Activated T-helper 2 cell treated with anti-CD3 and anti-CD28 coated beads, Interferon-gamma antibody, Interleukin-2, Interleukin-4, amounts not matched to agents 10 μg/mL and 5 μg/mL and 100 μg/mL, durations not matched to agents 14 hours and 24 hours and 36 hours (primary cell): ENCODE data around the gene PCNX4. TPM values are rescaled to one million over a fixed set of nuclear protein-coding genes. Genes with fewer than 3 reads are reported as not detected.
"Not testable (repeated sequence)": the region's sequence is repeated elsewhere in the genome, so short reads cannot be mapped to it uniquely, and the experiment has no call there.

Experiments used
- DNase-seq: peaks from one replicate; pipeline ENCODE4 v3.0.0; 2021; ENCODE audit warnings: low spot score
- H3K27ac Mint-ChIP-seq: one replicate; pipeline ENCODE4 v1.8.0; 2021; ENCODE audit warnings: mixed read lengths
- H3K27me3 Mint-ChIP-seq: one replicate; pipeline ENCODE4 v1.8.0; 2021; ENCODE audit warnings: low read depth, mixed read lengths
- H3K36me3 Mint-ChIP-seq: one replicate; pipeline ENCODE4 v1.8.0; 2021; ENCODE audit warnings: low read depth, mixed read lengths
- H3K4me1 Mint-ChIP-seq: one replicate; pipeline ENCODE4 v1.8.0; 2021; ENCODE audit warnings: low read depth, mixed read lengths
- H3K4me3 Mint-ChIP-seq: one replicate; pipeline ENCODE4 v1.8.0; 2021; ENCODE audit warnings: low read depth, mild to moderate bottlenecking, moderate library complexity, mixed read lengths
- H3K9me3 Mint-ChIP-seq: one replicate; pipeline ENCODE4 v1.8.0; 2021; ENCODE audit warnings: mixed read lengths
- intact Hi-C: fragments of 100-400 bp; cut with micrococcal nuclease; formaldehyde crosslinking; loops from one replicate; pipeline ENCODE4 v1.15.1; 2023
- total RNA-seq: library from RNA; stranded (reverse); gene quantifications from 2 replicates; pipeline ENCODE4 v1.2.3, GENCODE V29; 2022

The PCNX4 gene
- total RNA-seq, 1 donor from 2014 or later, result 38.8 TPM

DNA sequence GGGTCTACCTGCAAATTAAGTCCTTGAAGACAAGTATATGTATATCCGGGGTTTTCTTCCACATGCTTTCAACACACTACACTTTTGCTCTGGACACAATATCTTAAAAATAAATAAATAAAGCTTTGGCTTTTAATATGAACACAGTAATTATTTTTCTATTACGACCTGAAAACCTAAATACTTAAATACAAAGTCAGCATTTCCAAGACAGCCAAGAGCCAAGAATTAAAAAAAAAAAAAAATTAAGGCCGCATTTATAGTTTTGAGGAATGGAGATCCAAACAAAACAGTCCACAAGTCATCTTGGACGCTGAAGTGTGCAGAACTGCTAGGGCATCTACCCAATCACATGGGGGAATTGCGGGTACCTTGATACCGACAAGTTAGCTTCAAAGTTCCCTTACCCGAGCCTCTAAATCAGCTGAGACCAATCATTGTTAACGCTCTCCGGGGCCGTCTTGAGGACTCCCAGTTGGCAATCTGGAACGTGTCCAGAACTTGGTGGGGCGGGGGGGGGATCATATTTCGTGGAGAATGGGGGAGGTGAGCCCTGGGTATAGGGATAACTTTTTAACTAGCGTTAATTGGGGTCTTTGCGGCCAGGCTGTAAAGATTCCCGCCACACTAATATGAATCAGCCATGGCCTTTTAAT, 731 bp upstream of the PCNX4 start:
- Mint-ChIP-seq H3K27ac (peak overlapping the region; percentile 99), H3K27me3 (peaks cover 1% of the 10 kb centered on the region), H3K36me3 (peaks cover 25% of the 10 kb centered on the region), H3K4me3 (peak overlapping the region; percentile 98), H3K9me3 (no peaks in the 10 kb centered on the region), H3K4me1 (peaks cover 30% of the 10 kb centered on the region)
- no peak for DNase-seq
- intact Hi-C loops, result loop anchor here (1.0 to 10.0 kb wide), 5 partner anchors 94 to 606 kb away; partner anchors contain the start of genes JKAMP and L3HYPDH

DNA sequence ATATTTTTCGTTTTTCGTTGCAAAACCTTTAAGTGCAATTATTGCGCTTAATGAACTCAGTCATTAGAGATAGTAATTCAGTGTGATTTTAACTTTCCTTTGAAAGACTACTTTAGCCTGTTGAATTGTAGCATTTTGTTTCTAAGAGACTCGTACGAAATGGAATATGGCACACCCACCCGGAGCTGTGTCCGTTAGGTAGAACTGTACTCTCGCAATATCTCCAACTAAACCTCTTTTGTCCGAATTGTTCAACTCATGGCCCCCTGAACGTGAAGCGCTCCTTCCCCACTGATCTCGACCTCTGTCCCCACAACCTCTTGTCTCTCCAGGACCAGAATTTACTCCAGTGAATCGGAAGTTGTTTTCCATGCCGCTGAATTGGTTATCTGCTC, 800 bp downstream of the PCNX4 start:
- Mint-ChIP-seq H3K27ac (peak overlapping the region; percentile 99), H3K4me3 (peak overlapping the region; percentile 98), H3K4me1 (peaks cover 31% of the 10 kb centered on the region), H3K9me3 (no peaks in the 10 kb centered on the region), H3K36me3 (peaks cover 32% of the 10 kb centered on the region), H3K27me3 (no peaks in the 10 kb centered on the region)
- DNase-seq, result no peak
- intact Hi-C loops, result loop anchor here (1.0 to 10.0 kb wide), 4 partner anchors 72 to 608 kb away; partner anchors contain the start of genes JKAMP and L3HYPDH

DNA sequence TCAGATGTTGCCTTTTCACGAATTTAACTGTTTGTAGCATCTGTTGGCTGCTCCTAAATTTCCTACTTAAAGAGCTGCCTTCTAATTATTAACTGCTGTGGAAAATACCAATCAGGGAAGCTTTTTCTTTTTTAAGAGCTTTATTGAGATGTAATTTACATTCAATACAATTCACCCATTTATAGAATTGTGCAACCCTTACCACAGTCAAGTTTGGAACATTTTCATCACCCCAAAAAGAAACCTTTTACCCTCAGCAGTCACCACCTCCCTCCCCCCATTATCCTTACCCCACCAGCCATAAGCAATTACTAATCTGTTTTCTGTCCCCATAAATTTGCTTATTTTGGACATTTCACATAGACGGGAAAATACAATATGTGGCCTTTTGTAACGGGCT, 1.4 kb downstream of the PCNX4 start:
- Mint-ChIP-seq H3K27ac (peak overlapping the region; percentile 99), H3K27me3 (no peaks in the 10 kb centered on the region), H3K36me3 (peaks cover 37% of the 10 kb centered on the region), H3K9me3 (no peaks in the 10 kb centered on the region), H3K4me3 (peak overlapping the region; percentile 98), H3K4me1 (peaks cover 35% of the 10 kb centered on the region)
- DNase-seq, result no peak
- intact Hi-C loops, result loop anchor here (1.0 to 10.0 kb wide), 4 partner anchors 58 to 608 kb away; partner anchors contain the start of genes JKAMP and L3HYPDH

DNA sequence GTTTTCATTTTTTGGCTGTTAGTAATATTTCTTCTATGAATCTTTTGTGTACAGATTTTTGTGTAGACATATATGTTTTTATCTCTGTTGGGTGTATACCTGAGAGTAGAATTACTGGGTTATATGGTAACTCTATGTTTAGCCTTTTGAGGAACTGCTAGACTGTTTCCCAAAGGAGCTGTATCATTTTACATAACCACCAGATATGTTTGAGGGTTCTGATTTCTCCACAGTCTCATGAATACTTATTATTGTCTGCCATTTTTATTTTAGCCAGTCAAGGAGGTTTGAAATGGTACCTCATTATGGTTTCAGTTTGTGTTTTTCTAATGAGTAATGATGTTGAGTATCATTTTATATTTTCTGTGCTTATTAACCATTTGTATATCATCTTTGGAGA, 1.9 kb downstream of the PCNX4 start:
- intact Hi-C loops, result loop anchor here (1.0 to 10.0 kb wide), 4 partner anchors 58 to 609 kb away; partner anchors contain the start of genes JKAMP and L3HYPDH
- peak overlapping the region; percentile 99 for H3K27ac Mint-ChIP-seq
- DNase-seq, result no peak
- peak overlapping the region; percentile 98 for H3K4me3 Mint-ChIP-seq
- H3K36me3 Mint-ChIP-seq, result peaks cover 41% of the 10 kb centered on the region
- H3K27me3 Mint-ChIP-seq, result no peaks in the 10 kb centered on the region
- no peaks in the 10 kb centered on the region for H3K9me3 Mint-ChIP-seq
- peaks cover 38% of the 10 kb centered on the region for H3K4me1 Mint-ChIP-seq

DNA sequence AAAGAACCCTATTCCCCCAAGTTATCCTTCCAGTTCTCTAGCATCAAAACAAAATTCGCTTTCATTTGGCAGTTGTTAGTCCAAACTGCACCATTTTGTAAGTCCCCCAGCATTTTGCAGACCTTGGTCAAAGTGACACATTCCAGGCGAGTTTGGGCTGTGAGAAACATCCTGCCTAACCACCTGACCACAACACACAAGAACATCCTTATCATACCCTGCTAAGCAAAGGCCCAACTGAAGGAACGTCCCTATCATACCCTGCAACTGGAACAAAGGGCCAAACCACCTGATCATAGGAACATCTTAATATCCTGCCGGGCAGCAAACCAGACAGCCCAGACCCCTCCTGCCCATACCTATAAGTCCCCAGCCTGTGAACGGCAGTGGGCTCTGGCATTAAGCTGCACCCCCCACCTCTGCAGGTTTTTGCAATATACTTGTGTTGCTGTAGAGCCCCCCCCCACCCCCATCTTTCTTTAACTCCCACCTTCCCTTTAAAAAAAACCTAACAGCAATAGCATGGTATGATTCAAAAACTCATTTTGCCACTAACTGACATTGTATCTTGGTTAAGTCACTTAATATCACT, 2.7 kb downstream of the PCNX4 start:
- Mint-ChIP-seq H3K36me3 (peaks cover 41% of the 10 kb centered on the region), H3K4me1 (peaks cover 38% of the 10 kb centered on the region), H3K9me3 (no peaks in the 10 kb centered on the region), H3K27me3 (no peaks in the 10 kb centered on the region), H3K27ac (peak overlapping the region; percentile 73), H3K4me3 (peak overlapping the region; percentile 98)
- intact Hi-C loops, result loop anchor here (5.0 to 10.0 kb wide), 3 partner anchors 130 to 610 kb away; partner anchors contain the start of genes JKAMP and L3HYPDH
- DNase-seq, result no peak

DNA sequence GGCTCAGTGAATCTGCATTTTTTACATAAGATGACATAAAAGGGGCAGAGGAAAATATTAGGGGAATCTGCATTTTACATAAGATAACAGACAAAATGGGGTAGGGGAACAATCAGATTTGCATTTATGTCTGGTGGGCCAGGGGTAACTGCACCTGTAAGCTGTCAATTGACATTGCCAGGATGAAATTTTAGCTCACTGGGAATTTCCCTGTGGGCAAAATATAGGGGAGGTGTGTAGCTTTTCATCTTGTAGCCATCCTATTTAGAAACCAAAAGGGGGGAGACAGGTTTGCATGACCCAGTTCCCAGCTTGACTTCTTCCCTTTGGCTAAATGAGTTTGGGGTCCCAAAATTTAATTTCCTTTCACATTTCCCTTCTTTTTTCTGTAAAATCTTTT, 3.5 kb downstream of the PCNX4 start:
- no peak for DNase-seq
- Mint-ChIP-seq H3K27me3 (no peaks in the 10 kb centered on the region), H3K4me1 (peaks cover 38% of the 10 kb centered on the region), H3K36me3 (peaks cover 41% of the 10 kb centered on the region), H3K27ac (no peak overlapping the region), H3K9me3 (no peaks in the 10 kb centered on the region), H3K4me3 (no peak overlapping the region)
- intact Hi-C loops, result loop anchor here (10.0 kb wide), 2 partner anchors 130 to 610 kb away; partner anchors contain the start of genes JKAMP and L3HYPDH

DNA sequence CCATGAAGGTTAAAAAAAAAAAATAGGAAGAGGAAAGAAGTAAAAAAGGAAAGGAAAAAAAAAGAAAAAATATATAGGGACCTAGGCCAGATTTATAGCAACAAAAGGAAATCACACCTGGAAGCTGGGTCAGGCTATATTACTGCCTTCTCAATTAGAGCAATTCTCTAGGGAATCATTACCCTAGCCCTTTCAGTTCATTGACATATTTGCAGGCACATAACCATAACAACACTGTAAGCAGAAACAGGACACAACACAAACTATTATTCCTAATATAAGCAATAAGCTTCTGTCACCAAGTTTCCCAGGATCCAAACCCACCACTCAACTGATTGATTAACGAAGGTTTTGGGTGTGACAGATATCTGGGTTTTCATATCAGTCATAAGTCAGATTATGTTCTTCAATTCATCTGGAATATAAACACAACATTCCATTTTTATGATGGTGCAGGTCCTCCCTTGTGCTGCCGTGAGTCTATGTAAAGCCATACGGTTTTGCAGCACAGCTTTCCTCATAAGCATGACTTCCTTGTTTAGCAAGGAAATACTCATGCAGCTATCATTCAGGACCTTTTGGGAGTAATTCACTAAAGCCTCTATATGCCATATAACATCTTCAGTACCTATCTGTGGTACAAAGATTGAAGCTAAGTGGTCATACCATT, 4.2 kb downstream of the PCNX4 start:
- Mint-ChIP-seq H3K27ac (no peak overlapping the region), H3K27me3 (no peaks in the 10 kb centered on the region), H3K4me1 (peaks cover 39% of the 10 kb centered on the region), H3K36me3 (peaks cover 47% of the 10 kb centered on the region), H3K4me3 (no peak overlapping the region), H3K9me3 (no peaks in the 10 kb centered on the region)
- no peak for DNase-seq
- intact Hi-C loops, result loop anchor here (10.0 kb wide), 2 partner anchors 131 to 611 kb away; partner anchors contain the start of genes JKAMP and L3HYPDH

DNA sequence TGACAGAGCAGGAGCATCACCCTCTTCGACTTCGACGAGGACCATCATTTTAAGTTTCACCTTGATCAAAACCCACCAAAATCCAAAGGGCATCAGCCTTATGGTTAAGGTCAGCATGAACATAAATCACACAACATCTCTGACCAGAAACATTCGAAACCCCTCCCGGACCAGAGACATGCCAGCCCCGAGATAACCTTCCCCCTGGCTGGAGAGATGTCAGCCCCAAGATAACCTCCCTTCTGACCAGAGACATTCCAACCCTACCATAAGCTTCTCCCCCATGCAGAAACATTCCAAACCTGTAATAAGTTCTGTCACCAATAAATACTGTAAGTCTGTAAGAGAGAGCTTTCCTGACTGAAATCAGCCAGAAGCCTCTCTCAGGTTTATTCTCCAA, 6.3 kb downstream of the PCNX4 start:
- H3K4me1 Mint-ChIP-seq, result peaks cover 42% of the 10 kb centered on the region
- H3K4me3 Mint-ChIP-seq, result no peak overlapping the region
- H3K9me3 Mint-ChIP-seq, result no peaks in the 10 kb centered on the region
- peaks cover 49% of the 10 kb centered on the region for H3K36me3 Mint-ChIP-seq
- H3K27ac Mint-ChIP-seq, result no peak overlapping the region
- DNase-seq, result no peak
- H3K27me3 Mint-ChIP-seq, result no peaks in the 10 kb centered on the region
- intact Hi-C loops, result loop anchor here (10.0 kb wide), 2 partner anchors 133 to 613 kb away; partner anchors contain the start of genes JKAMP and L3HYPDH

DNA sequence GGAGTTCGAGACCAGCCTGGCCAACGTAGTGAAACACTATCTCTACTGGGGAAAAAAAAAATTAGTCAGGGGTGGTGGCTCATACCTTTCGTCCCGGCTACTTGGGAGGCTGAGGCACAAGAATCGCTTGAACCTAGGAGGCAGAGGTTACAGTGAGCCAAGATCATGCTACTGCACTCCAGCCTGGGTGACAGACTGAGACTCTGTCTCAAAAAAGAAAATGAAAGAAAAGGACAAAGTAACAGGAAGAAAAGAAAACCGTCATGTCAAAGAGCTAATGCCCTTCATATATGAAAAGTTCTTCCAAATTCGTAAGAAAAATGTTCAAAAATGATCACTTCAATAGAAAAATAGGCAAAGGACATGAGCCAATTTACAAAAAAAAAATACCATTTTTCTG, 8.1 kb downstream of the PCNX4 start:
- H3K27ac Mint-ChIP-seq, DNase-seq, H3K27me3 Mint-ChIP-seq, H3K4me3 Mint-ChIP-seq, H3K9me3 Mint-ChIP-seq: not testable (repeated sequence)
- peaks cover 31% of the 10 kb centered on the region for H3K4me1 Mint-ChIP-seq
- intact Hi-C loops, result loop anchor here (10.0 kb wide), 2 partner anchors 135 to 615 kb away; partner anchors contain the start of genes JKAMP and L3HYPDH
- H3K36me3 Mint-ChIP-seq, result peaks cover 53% of the 10 kb centered on the region

DNA sequence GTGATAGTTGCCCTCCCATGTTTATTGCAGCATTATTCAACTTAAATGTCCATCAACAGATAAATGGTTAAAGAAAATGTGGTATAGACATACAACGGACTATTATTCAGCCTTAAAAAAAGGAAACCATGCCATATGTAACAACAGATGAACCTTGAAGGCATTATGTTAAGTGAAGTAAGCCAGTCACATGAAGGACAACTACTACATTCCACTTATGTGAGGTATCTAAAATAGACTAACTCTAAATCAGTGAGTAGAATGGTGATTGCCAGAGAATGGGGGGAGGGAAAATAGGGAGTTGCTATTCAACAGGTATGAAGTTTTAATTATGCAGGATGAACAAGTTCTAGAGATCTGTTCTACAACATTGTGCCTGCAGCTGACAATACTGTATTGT, 10.1 kb downstream of the PCNX4 start:
- H3K9me3 Mint-ChIP-seq, result no peaks in the 10 kb centered on the region
- H3K27ac Mint-ChIP-seq, result no peak overlapping the region
- no peaks in the 10 kb centered on the region for H3K27me3 Mint-ChIP-seq
- peaks cover 21% of the 10 kb centered on the region for H3K4me1 Mint-ChIP-seq
- no peak overlapping the region for H3K4me3 Mint-ChIP-seq
- no peak for DNase-seq
- H3K36me3 Mint-ChIP-seq, result peaks cover 41% of the 10 kb centered on the region
- intact Hi-C loops, result no loop called here

DNA sequence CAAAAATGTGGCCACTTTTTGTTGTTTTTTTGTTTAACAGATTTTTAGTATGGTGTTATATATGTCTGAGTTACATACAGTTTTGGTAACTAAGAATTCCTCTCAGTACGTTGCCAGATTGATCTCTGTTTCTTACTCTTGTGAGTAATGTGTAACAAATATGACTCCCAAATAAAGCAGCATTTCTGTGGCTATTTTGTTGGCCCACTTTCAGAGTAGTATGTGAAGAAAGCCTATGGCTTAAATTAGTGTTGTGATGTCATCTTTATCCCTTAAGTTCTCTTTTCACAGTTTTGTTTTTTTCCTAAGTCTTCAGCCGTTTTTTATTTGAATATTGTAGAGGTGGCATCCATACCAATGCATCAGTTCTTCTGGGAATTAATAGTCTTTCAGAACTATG, 10.7 kb downstream of the PCNX4 start:
- H3K4me3 Mint-ChIP-seq, result no peak overlapping the region
- H3K27me3 Mint-ChIP-seq, result no peaks in the 10 kb centered on the region
- H3K4me1 Mint-ChIP-seq, result peaks cover 21% of the 10 kb centered on the region
- H3K9me3 Mint-ChIP-seq, result no peaks in the 10 kb centered on the region
- intact Hi-C loops, result no loop called here
- H3K36me3 Mint-ChIP-seq, result peaks cover 40% of the 10 kb centered on the region
- no peak for DNase-seq
- no peak overlapping the region for H3K27ac Mint-ChIP-seq

DNA sequence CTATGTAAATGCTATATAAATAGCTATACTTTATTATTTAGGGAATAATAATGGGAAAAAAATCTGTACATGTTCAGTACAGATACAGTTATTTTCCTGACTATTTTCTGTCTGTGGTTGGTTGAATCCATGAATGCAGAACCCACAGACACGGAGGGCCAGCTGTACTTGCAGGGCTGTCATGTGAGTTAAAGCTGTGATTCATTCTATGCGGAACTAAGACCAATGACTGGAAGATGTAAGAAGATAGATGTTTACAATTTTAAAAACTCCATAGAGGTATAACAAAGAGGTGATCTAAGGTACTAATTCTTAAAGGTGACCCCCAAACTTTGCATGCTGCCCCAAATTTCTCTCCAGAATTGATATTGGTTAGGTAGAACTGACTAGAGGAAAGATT, 14.6 kb downstream of the PCNX4 start:
- no peak for DNase-seq
- Mint-ChIP-seq H3K4me1 (peaks cover 19% of the 10 kb centered on the region), H3K27me3 (no peaks in the 10 kb centered on the region), H3K27ac (no peak overlapping the region), H3K4me3 (no peak overlapping the region), H3K9me3 (no peaks in the 10 kb centered on the region), H3K36me3 (peaks cover 39% of the 10 kb centered on the region)
- intact Hi-C loops, result no loop called here
